ENCODE measurements around the gene GAD1.
A peak's percentile ranks its signal among the peaks of the same experiment; 100 is the strongest.

Gene GAD1

GRCh38 chr2:170830166-170830565, 13.5 kb downstream of the GAD1 start:
- no peak overlapping the region for H3K27ac ChIP-seq
- TF ChIP-seq ZFX (IDR thresholded peaks at IDR 0.05), result no peak
- no peak for TF ChIP-seq CTCF (conservative IDR thresholded peaks at IDR 0.05)

- TF ChIP-seq ZFX (IDR thresholded peaks at IDR 0.05), result no peak
- no peak for TF ChIP-seq CTCF (conservative IDR thresholded peaks at IDR 0.05)
- no peak overlapping the region for H3K27ac ChIP-seq
Measured at GRCh38 chr2:170831115-170831514, 14.4 kb downstream of the GAD1 start.

GRCh38 chr2:170836027-170836426, 19.3 kb downstream of the GAD1 start:
- no peak overlapping the region for H3K27ac ChIP-seq
- TF ChIP-seq ZFX (IDR thresholded peaks at IDR 0.05), result no peak
- TF ChIP-seq CTCF (conservative IDR thresholded peaks at IDR 0.05), result no peak

GRCh38 chr2:170840717-170841210, 24.1 kb downstream of the GAD1 start:
- no peak for TF ChIP-seq CTCF (conservative IDR thresholded peaks at IDR 0.05)
- no peak for TF ChIP-seq ZFX (IDR thresholded peaks at IDR 0.05)
- H3K27ac ChIP-seq, result no peak overlapping the region

- TF ChIP-seq ZFX (IDR thresholded peaks at IDR 0.05) (no peak), CTCF (conservative IDR thresholded peaks at IDR 0.05) (no peak)
- H3K27ac ChIP-seq, result no peak overlapping the region
Measured at GRCh38 chr2:170842785-170843184, 26.1 kb downstream of the GAD1 start.

- TF ChIP-seq ZFX (IDR thresholded peaks at IDR 0.05), result no peak
- H3K27ac ChIP-seq, result no peak overlapping the region
Measured at GRCh38 chr2:170843656-170844055, 27.0 kb downstream of the GAD1 start.

- peak; percentile 31 for TF ChIP-seq CTCF (conservative IDR thresholded peaks at IDR 0.05)
- no peak for TF ChIP-seq ZFX (IDR thresholded peaks at IDR 0.05)
Measured at GRCh38 chr2:170845343-170845742, 28.7 kb downstream of the GAD1 start.

GRCh38 chr2:170846314-170846713, 29.6 kb downstream of the GAD1 start:
- TF ChIP-seq ZFX (IDR thresholded peaks at IDR 0.05) (no peak), CTCF (conservative IDR thresholded peaks at IDR 0.05) (no peak)
- no peak overlapping the region for H3K27ac ChIP-seq

More at GRCh38 chr2:170845343-170845742, 28.7 kb downstream of the GAD1 start:
- no peak overlapping the region for H3K27ac ChIP-seq

All from C4-2B (cell line).